Measurements from ENCODE around the gene RTTN. TPM values are rescaled to one million over a fixed set of nuclear protein-coding genes. Genes with fewer than 3 reads are reported as not detected.

The RTTN gene
- total and polyA plus RNA-seq, 2 of the 13 experiments (the other 11 are each of a cell fraction or from before 2014, with no cell fraction given): 5.4 to 18.7 TPM

DNA sequence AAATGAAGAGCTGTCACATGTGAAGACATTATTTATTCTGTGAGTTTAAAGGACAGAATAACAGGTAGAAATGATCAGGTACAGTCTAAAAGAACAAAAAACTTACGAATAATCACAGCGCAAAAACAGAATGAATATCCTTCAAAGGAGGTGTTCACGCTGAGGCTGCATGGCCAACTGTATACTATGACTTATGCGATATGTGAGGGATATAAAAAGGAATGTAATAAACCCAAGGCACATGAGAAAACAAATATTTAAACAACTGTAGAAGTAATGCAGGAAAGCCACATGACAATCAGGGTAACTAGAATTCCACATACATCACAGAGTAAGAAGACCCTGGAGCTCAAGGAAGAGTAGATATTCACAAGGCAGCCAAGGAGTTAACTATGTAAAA lies 81.3 kb downstream of the RTTN start:
- Histone ChIP-seq H3K9ac (ENCODE audit: insufficient read depth, low read depth, low read length) (no peak overlapping the region), H3K4me3 (replicated peaks in 1 of 3; ENCODE audit: insufficient read depth in 1 of 3, low read depth in 2 of 3, low read length in 3 of 3) (no peak overlapping the region), H3K27me3 (ENCODE audit: control insufficient read depth in 1 of 2, insufficient read depth in 2 of 2, low read length in 2 of 2) (no peaks in the 10 kb centered on the region), H3K4me2 (ENCODE audit: low read depth, low read length) (no peak overlapping the region), H3K9me3 (ENCODE audit: low read length) (no peaks in the 10 kb centered on the region), H4K20me1 (ENCODE audit: insufficient read depth, low read length) (no peaks in the 10 kb centered on the region), H2AFZ (ENCODE audit: low read length) (no peak overlapping the region), H3K27ac (ENCODE audit: extremely low read length, insufficient read depth, low read length) (no peak overlapping the region), H3K79me2 (ENCODE audit: insufficient read depth, low read length) (no peaks in the 10 kb centered on the region), H3K36me3 (replicated peaks in 1 of 2; ENCODE audit: control insufficient read depth in 1 of 2, insufficient read depth in 2 of 2, low read length in 2 of 2) (peaks cover 0 to 2% of the 10 kb centered on the region in 2 experiments; a peak in 2 of 5 replicates), H3K4me1 (ENCODE audit: insufficient read depth, low read length) (peaks cover 18% of the 10 kb centered on the region)
- ATAC-seq (no peak), DNase-seq (ENCODE audit: low spot score) (no peak), FAIRE-seq (no peak)
- BruUV-seq (replicated peaks): no TSS peak
- in situ Hi-C loops (cut with HindIII; ENCODE audit: extremely low pct_ligation_motif_present, low pct_unique_long_range_greater_than_20kb): no loop called here
- TF ChIP-seq PHF21A (CRISPR knock-in tag; IDR thresholded peaks at IDR 0.05): no peak
- no peak for TF ChIP-seq ZNF7 (CRISPR knock-in tag; IDR thresholded peaks at IDR 0.05)
- no peak for TF ChIP-seq FOXA1 (IDR thresholded peaks at IDR 0.05)
- no peak for TF ChIP-seq FOXA1 (CRISPR knock-in tag; IDR thresholded peaks at IDR 0.05)
- TF ChIP-seq NBN (conservative IDR thresholded peaks at IDR 0.05): no peak
- no peak for TF ChIP-seq TERF1 (CRISPR knock-in tag; IDR thresholded peaks at IDR 0.05)
- TF ChIP-seq, protein P1, sequence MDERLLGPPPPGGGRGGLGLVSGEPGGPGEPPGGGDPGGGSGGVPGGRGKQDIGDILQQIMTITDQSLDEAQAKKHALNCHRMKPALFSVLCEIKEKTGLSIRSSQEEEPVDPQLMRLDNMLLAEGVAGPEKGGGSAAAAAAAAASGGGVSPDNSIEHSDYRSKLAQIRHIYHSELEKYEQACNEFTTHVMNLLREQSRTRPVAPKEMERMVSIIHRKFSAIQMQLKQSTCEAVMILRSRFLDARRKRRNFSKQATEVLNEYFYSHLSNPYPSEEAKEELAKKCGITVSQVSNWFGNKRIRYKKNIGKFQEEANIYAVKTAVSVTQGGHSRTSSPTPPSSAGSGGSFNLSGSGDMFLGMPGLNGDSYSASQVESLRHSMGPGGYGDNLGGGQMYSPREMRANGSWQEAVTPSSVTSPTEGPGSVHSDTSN (CRISPR knock-in tag; IDR thresholded peaks at IDR 0.05): no peak
- TF ChIP-seq, protein P2, sequence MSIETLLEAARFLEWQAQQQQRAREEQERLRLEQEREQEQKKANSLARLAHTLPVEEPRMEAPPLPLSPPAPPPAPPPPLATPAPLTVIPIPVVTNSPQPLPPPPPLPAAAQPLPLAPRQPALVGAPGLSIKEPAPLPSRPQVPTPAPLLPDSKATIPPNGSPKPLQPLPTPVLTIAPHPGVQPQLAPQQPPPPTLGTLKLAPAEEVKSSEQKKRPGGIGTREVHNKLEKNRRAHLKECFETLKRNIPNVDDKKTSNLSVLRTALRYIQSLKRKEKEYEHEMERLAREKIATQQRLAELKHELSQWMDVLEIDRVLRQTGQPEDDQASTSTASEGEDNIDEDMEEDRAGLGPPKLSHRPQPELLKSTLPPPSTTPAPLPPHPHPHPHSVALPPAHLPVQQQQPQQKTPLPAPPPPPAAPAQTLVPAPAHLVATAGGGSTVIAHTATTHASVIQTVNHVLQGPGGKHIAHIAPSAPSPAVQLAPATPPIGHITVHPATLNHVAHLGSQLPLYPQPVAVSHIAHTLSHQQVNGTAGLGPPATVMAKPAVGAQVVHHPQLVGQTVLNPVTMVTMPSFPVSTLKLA (IDR thresholded peaks at IDR 0.05): no peak
- no peak for TF ChIP-seq AGO2 (optimal IDR thresholded peaks at IDR 0.05; ENCODE audit: low read depth, low read length)
- no peak for TF ChIP-seq ZNF143 (CRISPR knock-in tag; IDR thresholded peaks at IDR 0.05)
- no peak for TF ChIP-seq ZSCAN9 (CRISPR knock-in tag; IDR thresholded peaks at IDR 0.05; ENCODE audit: borderline replicate concordance)
- TF ChIP-seq, protein P3, sequence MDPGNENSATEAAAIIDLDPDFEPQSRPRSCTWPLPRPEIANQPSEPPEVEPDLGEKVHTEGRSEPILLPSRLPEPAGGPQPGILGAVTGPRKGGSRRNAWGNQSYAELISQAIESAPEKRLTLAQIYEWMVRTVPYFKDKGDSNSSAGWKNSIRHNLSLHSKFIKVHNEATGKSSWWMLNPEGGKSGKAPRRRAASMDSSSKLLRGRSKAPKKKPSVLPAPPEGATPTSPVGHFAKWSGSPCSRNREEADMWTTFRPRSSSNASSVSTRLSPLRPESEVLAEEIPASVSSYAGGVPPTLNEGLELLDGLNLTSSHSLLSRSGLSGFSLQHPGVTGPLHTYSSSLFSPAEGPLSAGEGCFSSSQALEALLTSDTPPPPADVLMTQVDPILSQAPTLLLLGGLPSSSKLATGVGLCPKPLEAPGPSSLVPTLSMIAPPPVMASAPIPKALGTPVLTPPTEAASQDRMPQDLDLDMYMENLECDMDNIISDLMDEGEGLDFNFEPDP (CRISPR knock-in tag; conservative IDR thresholded peaks at IDR 0.05): no peak
- TF ChIP-seq U2AF1 (optimal IDR thresholded peaks at IDR 0.05; ENCODE audit: low read depth, low read length): no peak
- 96% methylated on average over 4 of the region's 4 CpGs for WGBS (ENCODE audit: low lambda C conversion rate)
- intact Hi-C loops (cut with micrococcal nuclease; ENCODE audit: unreplicated experiment): no loop called here
- POLR2A ChIA-PET: no interaction called here
- CTCF ChIA-PET (ENCODE audit: low intra/inter-chr PET ratio, low total read pairs): no interaction called here
